Keratinocyte (primary cell): ENCODE results near the gene TMEM126A.

Source experiments
- EZH2 ChIP-seq: IDR thresholded peaks from one replicate; pipeline ENCODE4 v1.6.1; 2012; ENCODE audit warnings: inconsistent platforms, mild to moderate bottlenecking, low read length, moderate library complexity
- TF ChIP-seq, protein P1 (sequence below), 3 experiments: IDR thresholded peaks in 1 of 3; conservative IDR thresholded peaks in 1 of 3; optimal IDR thresholded peaks in 1 of 3; 2 replicates in 2 of 3; 3 replicates in 1 of 3; pipeline versions ENCODE3 to v1.5.1; 2011; ENCODE audit warnings: low read length in 3 of 3, mild to moderate bottlenecking in 3 of 3, moderate library complexity in 2 of 3, control low read depth in 1 of 3, inconsistent platforms in 1 of 3; ENCODE audit not compliant: insufficient read depth in 2 of 3; ENCODE audit errors: extremely low read depth in 1 of 3

DNA sequence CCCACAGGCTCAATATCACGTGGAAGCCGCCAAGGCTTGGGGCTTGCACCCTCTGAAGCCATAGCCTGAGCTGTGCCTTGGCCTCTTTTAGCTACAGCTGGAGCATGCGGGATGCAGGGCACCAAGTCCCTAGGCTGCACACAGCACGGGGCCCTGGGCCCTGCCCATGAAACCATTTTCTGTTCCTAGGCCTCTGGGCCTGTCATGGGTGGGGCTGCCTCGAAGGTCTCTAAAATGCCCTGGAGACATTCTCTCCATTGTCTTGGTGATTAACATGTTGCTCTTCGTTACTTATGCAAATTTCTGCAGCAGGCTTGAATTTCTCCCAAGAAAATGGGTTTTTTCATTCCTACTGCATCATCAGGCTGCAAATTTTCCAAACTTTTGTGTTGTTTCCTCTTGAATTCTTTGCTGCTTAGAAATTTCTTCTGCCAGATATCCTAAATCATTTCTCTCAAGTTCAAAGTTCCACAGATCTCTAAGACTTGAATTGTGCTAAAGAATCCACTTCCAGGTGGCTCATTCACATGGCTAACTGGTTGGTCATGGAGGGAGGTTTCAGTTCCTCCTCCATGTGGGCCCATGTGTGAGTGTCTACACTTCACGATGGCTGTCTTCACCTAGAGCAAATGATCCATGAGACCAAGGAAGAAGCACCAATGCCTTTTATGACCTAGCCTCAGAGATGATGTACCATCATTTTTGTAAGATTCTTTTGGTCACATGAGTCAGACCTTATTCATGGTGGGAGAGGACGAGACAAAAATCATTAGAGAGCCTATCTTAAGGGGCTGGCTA is 24.5 kb downstream of the TMEM126A start:
- TF ChIP-seq, protein P1, sequence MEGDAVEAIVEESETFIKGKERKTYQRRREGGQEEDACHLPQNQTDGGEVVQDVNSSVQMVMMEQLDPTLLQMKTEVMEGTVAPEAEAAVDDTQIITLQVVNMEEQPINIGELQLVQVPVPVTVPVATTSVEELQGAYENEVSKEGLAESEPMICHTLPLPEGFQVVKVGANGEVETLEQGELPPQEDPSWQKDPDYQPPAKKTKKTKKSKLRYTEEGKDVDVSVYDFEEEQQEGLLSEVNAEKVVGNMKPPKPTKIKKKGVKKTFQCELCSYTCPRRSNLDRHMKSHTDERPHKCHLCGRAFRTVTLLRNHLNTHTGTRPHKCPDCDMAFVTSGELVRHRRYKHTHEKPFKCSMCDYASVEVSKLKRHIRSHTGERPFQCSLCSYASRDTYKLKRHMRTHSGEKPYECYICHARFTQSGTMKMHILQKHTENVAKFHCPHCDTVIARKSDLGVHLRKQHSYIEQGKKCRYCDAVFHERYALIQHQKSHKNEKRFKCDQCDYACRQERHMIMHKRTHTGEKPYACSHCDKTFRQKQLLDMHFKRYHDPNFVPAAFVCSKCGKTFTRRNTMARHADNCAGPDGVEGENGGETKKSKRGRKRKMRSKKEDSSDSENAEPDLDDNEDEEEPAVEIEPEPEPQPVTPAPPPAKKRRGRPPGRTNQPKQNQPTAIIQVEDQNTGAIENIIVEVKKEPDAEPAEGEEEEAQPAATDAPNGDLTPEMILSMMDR (optimal IDR thresholded peaks at IDR 0.05 in 1 of 3, IDR thresholded peaks at IDR 0.05 in 1 of 3, conservative IDR thresholded peaks at IDR 0.05 in 1 of 3; ENCODE audit: extremely low read depth in 1 of 3, insufficient read depth in 2 of 3, low read length in 3 of 3), result no peak
- TF ChIP-seq EZH2, result no peak
